ENCODE data around the gene LORICRIN.
"Not testable (repeated sequence)": the region's sequence is repeated elsewhere in the genome, so short reads cannot be mapped to it uniquely, and the experiment has no call there.

The LORICRIN gene, protein sequence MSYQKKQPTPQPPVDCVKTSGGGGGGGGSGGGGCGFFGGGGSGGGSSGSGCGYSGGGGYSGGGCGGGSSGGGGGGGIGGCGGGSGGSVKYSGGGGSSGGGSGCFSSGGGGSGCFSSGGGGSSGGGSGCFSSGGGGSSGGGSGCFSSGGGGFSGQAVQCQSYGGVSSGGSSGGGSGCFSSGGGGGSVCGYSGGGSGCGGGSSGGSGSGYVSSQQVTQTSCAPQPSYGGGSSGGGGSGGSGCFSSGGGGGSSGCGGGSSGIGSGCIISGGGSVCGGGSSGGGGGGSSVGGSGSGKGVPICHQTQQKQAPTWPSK

DNA sequence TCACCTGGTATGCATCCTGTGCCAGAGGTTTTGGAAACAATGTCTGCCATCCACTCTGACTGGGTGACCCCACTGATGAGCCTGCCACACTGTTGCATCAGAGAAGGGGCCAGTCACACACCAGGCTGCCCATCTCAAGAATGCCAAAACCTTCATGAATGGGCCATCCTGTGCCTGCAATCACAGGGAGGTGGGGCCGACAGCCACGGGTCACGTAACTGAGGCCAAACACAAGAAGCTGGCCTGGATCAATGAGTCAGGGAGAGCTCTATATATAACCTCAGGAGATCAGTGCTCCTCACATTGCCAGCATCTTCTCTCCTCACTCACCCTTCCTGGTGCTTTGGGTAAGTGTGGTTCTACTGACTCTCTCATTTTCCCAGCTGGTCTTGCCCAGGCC lies at the start of gene LORICRIN:
Gene LORICRIN (plus strand): TSS at position 301 of the 400 bp plus-strand sequence. CDS start 1,263 bp downstream, outside the sequence.
- no peak for DNase-seq (ENCODE audit: low spot score)

DNA sequence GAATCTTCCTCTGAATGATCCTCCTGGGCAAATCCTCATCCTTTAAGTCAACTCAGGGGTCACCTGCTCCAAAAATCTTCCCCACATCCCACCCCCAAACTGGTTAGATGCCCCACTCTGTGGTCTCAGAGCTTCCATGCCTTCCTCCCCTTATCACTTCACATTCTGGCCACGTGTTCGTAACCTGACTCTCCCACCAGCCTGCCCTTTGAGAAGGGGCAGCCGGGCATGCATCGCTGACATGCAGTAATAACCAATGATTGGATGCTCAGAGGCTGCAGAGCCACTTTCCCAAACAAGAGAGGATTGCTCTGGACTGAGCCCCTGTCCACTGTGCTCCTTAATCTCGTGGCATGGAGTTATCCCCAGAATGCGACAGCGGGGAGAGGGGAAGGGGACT lies 49.3 kb upstream of the LORICRIN start:
- no peak for DNase-seq (ENCODE audit: low spot score)

DNA sequence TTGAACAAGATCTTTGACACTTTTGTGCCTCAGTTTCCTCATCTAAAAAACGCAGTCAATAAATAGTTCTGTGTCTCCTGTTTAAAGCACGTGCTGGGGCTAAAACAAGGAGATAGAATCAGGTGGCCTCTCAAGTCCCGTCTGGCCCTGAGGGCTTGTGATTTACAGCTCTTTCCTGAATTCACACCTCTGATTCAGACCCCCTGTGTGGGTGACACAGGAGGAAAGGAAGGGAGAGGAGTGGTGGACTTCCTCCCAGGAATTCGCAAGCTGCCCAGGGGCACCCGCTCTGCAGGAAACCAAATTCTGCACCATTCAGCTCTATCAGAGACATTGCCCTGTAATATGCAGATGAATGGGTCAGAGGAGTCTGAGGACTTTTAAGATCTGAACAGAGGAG lies 47.3 kb upstream of the LORICRIN start:
- DNase-seq (ENCODE audit: low spot score) = no peak

DNA sequence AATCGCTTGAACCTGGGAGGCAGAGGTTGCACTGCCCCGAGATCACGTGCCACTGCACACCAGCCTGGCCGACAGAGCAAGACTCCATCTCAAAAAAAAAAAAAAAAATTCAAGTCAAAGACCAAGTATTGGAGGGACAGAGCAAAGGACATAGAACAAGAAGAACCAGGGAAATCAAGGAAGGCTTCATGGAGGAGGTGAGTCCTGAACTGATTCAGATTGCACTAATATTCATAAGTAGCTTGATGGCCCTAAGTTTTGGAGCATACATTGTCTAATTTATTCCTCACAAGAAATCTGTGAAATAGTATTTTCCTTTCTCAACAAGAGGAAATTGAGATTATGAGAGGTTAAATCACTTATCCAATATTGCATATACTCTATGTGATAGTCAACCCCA lies 46.0 kb upstream of the LORICRIN start:
- DNase-seq (ENCODE audit: low spot score) = no peak

DNA sequence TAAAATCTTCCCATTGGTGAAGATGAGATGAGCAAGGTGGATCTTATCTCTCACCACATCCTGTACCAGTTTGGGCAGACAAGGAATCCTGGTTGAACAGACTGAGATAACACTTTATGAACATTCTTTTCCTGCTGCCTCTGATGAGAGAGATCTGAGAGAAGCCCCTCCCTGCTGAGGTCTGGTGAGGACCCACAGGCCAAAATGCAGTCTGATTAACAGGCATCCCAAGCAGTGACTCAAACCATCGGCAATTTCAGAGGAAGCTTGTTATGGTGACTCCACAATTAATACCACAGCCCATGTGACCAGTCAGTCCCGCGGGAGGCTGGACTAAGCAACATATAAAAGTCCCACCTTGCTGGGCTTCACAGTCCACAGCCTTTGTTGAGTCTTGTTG lies 42.3 kb upstream of the LORICRIN start, which contains the start of gene PRR9:
Gene PRR9 (plus strand): TSS at position 373 of the 400 bp plus-strand sequence. CDS start 561 bp downstream, outside the sequence.
- peak; percentile 34 for DNase-seq (ENCODE audit: low spot score)

DNA sequence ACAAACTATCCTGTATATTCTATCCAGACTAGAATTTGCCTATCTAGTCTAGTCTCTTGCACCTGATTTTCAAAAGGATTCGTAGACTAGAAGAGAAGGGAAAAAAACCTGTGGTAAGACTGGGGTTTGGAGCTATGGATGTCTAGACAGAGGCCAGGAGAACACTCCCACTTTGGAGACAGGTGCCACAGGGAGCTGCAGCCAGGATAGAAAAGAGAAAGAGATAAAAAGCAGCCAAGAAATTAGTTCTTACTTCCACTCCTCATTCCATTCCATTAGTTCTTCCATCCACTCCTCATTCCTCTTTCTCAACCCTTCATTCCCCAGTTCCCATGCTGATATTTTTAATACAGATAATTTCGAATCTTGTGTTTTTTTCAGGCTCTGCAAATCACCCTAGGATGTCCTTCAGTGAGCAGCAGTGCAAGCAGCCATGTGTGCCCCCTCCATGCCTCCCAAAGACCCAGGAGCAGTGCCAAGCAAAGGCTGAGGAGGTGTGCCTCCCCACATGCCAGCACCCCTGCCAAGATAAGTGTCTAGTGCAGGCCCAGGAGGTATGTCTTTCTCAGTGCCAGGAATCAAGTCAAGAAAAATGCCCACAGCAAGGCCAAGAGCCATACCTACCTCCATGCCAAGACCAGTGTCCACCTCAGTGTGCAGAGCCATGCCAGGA lies 41.6 kb upstream of the LORICRIN start:
- no peak for DNase-seq (ENCODE audit: low spot score)

DNA sequence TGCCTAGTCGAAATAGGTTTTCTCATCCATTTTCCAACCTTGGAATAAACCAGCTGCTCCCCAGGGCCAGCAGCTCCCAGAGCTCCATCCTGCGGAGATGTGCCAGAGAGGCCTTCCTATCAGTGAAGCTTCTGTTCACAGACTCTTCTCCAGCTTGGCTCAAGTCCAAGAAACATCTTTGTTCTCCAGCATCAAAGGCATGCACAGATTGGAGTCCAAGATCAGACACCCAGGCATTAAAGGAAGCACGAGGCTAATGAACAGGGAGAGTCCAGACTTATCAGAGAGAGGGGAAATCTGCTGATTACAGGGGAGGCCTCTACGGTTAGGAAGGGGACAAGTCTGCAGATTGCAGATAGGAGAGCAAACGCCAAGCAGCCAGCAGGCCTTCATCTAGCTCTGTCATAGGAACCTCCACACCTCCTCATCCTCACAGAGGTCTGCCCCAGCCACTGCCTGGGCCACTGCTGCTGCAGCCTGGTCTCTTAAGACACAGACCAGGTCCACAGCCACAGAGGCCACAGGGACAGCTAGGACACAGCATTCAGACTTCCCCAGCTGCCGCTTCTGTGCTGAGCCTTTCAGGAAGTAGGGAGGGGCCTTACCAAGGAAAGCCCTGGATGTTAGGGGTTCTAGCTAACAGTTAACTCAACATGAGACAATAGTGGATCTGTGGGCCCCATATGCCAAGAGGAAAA lies 38.7 kb upstream of the LORICRIN start:
- DNase-seq (ENCODE audit: low spot score) = no peak

DNA sequence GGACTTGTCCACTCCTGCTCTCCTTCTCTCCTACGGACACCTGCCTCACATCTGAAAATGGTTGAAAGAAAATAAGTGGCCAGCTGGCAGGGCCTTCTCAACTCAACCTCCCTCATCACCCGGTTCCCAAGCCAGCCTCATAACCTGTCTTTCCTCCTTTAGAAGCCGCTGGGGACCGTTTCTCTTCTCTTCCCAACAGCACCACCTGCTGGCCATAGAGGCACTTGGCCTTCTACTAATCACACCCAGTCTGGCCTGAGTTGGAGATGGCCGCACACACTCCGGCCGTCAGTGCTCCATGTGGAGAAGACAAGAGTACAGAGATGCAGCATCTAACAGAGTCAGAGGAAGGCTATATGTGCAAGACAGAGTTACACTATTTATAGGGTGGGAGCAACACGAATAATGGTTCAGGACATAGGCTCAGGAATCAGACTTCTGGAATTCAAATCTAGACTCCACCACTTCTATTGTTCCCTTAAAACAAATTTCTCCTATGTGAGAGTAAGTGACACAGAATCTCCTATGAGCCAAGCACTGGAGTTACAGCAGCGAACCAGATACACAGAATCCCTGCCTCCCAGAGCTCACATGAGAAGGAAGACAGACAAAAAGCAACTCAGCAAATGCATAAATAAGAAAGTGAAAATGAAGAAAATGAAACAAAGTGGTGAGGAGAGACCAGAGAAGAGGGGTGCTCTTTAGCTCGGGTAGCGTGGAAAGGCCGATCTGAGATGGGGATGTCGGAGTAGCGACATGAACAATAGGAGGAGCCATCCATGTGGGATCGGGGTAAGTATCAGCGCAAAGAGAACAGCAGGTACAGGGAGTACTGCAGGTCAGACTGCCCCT lies 36.2 kb upstream of the LORICRIN start:
- DNase-seq (ENCODE audit: low spot score) = peak; percentile 50

DNA sequence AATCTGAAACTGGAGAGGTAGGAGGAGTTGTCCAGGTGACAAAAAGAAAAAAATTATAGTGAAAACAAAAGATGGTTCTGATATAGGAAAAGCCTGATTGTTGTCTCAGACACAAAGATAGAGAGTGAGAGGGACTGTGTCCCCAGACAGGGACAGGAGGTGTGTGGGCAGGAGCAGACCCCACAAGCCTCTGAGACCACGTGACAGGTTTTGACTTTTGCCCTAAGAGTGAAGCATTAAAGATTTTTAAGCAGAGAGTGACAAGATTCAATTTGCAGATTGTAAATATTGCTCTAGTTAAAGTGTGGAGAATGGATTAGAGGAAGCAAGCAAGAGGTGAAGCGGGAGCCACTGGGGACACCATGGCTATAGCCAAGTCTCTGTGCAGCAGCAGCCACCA lies 31.7 kb upstream of the LORICRIN start:
- DNase-seq (ENCODE audit: low spot score) = no peak

DNA sequence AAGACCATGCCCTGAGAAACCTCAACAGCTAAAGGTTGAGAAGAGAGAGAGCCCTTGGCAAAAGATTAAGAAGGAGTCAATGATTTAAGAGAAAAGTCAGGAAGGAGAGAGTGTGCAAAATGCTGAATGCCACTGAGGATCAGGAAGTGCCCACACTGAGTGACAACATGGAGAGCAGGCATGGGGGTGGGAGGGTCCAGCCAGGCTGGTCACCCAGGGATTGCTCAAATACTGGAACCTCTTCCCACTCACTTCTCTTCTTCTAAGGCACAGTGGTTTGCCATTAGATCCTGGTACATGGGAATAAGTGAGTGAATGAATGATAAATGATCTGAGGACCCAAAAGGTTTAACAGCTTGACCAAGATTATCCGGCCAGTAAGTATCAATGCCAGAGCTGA lies 31.0 kb upstream of the LORICRIN start:
- no peak for DNase-seq (ENCODE audit: low spot score)

DNA sequence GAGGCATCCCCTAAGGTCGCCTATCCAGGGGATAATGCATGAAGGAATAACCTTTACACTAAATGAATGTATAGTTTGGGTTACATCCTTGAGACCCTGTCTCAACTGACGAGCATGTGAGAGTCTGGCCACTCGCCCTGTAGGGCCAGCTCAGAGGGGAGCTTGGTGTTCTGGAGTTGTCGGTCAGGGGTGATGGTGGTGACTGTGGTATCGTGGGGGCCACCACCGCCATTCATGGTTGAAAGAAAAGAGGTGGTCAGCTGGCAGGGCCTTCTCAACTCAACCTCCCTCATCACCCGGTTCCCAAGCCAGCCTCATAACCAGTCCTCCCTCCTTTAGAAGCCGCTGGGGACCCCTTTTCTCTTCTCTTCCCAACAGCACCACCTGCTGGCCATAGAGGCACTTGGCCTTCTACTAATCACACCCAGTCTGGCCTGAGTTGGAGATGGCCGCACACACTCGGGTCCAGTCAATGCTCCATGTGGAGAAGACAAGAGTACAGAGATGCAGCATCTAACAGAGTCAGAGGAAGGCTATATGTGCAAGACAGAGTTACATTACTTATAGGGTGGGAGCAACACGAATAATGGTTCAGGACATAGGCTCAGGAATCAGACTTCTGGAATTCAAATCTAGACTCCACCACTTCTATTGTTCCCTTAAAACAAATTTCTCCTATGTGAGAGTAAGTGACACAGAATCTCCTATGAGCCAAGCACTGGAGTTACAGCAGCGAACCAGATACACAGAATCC lies 30.2 kb upstream of the LORICRIN start:
- DNase-seq (ENCODE audit: low spot score) = not testable (repeated sequence)

DNA sequence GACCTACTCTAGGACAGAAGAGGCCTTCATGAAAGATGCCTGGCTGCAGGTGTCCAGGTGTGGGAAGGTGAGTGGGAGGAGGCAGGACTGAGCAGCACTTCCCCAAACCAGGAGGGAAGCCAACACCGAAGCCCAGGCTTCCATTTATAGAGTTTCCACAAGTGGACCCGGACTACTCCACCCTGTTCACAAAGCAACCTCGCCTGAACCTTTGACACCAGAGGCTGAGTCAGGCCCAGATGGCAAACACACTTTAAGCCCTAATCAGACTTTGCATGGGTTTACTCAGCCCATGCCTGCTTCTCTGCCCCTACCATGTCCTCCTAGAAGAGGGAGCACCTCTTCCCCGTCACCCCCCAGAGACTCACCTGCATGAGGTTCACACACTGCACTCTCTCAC lies 28.1 kb upstream of the LORICRIN start:
- no peak for DNase-seq (ENCODE audit: low spot score)

DNA sequence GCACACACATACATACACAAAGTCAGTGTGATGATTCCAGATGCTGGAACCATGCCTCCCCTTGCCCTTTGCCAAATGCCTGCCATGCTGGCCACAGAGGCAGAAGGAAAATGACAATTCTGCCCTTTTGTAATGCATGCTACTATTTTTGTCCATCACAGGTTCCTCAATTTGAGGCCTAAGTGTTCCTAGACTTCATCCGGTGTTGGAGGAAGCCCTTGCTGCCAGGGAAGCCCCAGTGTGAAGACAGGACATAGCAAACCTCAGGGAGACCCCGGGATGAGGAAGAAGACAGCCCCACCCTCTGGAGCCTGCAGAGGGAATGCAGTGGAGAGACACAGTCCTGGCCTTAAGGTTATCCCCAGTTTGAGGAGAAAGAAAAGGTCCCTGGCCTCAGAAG lies 27.7 kb upstream of the LORICRIN start:
- no peak for DNase-seq (ENCODE audit: low spot score)

DNA sequence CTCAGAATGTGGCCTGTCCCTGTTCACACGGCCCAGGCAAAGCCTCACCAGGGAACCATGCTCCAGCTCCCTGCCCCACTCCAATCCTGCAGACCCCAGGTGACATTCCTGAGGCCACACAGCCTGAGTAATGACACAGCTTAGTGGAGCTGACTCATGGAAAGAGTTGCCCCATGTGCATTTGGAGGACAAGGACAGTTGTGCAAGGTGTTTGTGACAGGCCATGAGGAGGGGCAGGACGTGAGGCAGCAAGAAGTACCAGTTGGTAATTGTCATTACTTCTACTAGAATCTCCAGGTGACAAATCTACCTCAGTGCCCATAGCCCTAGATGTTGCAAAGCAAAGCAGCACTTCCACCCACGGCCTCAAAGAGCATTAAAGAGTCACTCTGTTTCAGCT lies 26.9 kb upstream of the LORICRIN start:
- peak; percentile 5 for DNase-seq (ENCODE audit: low spot score)

DNA sequence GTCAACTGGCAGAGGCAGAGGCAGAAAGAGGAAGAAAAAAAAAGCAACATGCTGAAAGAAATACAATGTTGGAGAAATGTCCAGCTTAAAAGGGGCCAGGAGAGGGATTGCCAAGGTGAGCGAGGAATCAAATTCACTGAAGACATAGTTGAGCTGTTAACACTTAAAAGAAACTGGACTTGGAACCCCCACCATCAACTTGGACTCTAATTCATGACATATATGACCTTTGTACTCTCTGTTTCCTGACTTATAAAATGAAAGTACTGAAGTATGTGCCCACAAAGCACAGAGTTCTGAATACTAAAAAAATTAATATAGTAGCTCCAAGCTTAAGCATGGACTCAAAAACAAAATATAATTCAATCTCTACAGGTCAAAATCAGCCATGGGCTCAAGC lies 26.0 kb upstream of the LORICRIN start:
- DNase-seq (ENCODE audit: low spot score) = no peak

DNA sequence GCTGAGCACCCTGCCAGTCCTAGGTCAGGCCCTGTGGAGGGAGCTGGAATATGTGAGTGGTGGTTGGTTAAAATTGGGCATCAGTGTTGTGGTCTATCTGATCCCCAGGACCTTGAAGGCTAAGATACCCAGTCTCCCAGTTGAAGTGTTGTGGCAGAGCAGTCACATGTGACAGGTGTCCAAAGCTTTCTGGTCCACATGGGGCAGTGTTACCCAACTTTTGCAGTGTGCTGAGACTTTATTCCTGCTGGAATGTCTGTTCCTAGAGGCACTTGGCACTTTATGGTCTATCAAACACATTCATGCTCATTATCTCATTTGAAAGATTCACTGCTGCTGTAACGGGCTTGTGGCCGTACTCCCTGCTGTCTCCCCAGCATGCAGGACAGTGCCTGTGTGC lies 21.0 kb upstream of the LORICRIN start:
- peak; percentile 29 for DNase-seq (ENCODE audit: low spot score)

DNA sequence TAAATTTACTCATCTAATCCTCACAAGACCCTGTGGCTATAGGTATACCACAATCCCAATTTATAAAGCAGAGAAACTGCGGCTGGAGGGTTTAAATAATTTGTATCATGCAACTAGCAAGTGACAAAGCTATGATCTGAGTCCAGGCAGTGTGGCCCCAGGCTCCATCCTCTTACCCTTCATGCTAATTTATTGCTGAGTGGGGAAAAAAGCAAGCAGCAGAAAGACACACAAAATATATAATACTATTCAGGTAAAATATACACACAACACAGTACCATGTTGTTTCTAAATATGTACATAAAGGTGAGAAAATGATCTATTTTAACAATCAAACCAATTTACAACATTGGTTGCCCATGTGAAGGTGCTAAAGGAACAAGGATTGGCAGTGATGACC lies 17.3 kb upstream of the LORICRIN start:
- DNase-seq (ENCODE audit: low spot score) = no peak

DNA sequence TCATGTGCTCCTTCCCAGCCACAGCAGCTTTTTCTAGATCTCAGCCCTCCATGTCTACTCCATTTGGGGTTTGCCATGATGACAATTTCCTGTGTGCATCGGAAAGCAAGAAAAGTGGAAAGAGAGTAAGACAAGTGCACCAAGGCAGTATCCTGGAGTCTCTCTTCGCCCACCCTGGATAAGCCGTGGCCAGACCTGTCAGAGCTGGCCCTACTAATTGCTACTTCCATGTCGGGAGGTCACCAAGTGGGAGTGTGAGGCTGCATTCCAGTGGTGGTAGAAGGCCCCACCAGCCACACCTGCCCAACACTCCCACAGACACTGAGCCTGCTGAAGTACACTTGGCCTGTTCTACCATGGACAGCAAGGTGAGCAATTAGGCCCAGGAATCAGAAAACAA lies 14.0 kb upstream of the LORICRIN start:
- no peak for DNase-seq (ENCODE audit: low spot score)

DNA sequence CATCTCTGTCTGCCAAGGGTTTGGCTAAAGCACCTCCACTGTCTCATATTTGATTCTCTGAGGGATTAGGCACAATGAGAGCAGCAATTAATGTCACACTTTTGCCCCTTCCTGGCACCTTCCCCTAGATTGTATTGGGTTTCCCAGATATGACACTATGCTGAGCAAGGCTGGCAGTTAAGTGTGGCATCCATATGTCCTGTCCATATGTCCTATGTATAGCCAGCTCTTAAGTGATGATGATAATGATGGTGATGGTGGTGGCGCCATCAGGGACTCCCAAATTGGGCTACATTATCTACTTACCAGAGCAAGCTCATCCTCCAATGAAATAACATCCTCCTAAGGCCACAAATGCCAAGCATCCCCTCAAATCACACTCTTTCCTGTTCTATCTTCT lies 13.5 kb upstream of the LORICRIN start:
- DNase-seq (ENCODE audit: low spot score) = no peak

DNA sequence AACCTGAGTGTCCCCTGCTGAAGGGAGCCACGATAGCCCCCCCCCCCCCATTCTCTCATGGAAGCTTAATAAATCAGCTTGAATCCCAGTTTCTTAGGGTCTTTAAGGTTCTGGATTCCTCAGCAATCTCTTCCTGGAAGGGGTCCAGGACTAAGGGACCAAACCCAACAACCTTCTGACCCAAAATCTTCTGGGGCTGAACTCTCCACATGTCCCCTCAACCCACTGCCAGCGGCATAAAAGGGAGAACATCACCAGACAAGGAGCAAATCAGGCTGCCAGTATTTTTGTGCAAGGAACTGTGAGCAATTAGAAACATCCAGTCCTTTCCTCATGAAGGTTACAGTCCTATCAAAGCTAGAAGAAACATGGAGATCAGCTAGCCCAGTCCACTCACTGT lies 12.7 kb upstream of the LORICRIN start:
- no peak for DNase-seq (ENCODE audit: low spot score)

DNA sequence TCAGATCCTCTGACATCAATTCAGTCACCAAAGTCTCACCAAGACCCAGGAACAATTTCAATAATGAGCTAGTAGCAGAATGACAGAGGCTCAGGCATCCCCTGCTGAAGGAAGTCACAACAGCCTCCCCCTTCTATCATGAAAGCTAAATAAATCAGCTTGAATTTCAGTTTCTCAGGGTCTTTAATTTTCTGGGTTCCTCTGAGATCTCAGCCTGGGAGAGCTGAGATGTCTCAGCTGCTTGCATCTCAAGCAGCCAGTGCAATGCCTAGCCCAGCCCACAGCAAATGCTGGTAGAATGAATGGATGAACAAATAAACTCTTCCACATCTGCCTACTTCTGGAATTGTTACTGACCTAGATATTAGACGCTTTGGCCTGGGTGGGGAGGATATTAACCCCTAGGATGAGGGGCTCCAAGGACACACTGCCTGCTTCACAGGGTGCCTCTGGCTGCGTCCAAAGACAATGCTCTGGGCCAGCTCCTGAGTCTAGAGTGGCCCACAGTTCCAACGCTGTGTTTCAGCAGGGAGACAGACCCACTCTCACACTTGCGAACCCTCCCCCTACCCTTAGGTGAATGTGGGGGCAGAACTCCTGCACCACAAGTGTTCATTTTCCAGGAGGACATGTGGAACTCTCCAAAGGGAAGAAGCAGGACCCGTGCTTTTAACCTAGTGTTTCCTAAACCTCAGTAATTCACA lies 11.2 kb upstream of the LORICRIN start:
- no peak for DNase-seq (ENCODE audit: low spot score)

Measured in SW480 (cell line).